Osteocyte (in vitro differentiated cells): ENCODE measurements around the gene HOMER1. TPM values are rescaled to one million over a fixed set of nuclear protein-coding genes. Genes with fewer than 3 reads are reported as not detected.
A peak's percentile ranks its signal among the peaks of the same experiment; 100 is the strongest.
"Not testable (repeated sequence)": the region's sequence is repeated elsewhere in the genome, so short reads cannot be mapped to it uniquely, and the experiment has no call there.

Experiments
- DNase-seq: peaks from one replicate; pipeline ENCODE4 v3.0.0; 2021; ENCODE audit warnings: mixed read lengths; ENCODE audit not compliant: unreplicated experiment; ENCODE audit errors: extremely low spot score
- H3K27ac Mint-ChIP-seq: one replicate; pipeline ENCODE4 v1.8.0; 2021; ENCODE audit warnings: mild to moderate bottlenecking, mixed read lengths; ENCODE audit not compliant: unreplicated experiment
- H3K27me3 Mint-ChIP-seq: one replicate; pipeline ENCODE4 v1.8.0; 2021; ENCODE audit warnings: mixed read lengths; ENCODE audit not compliant: unreplicated experiment
- H3K36me3 Mint-ChIP-seq: one replicate; pipeline ENCODE4 v1.8.0; 2021; ENCODE audit warnings: mixed read lengths; ENCODE audit not compliant: unreplicated experiment
- H3K4me1 Mint-ChIP-seq: one replicate; pipeline ENCODE4 v1.8.0; 2021; ENCODE audit warnings: mixed read lengths; ENCODE audit not compliant: unreplicated experiment
- H3K4me3 Mint-ChIP-seq: one replicate; pipeline ENCODE4 v1.8.0; 2021; ENCODE audit warnings: mild to moderate bottlenecking, moderate library complexity, mixed read lengths; ENCODE audit not compliant: unreplicated experiment
- H3K9me3 Mint-ChIP-seq: one replicate; pipeline ENCODE4 v1.8.0; 2021; ENCODE audit warnings: mixed read lengths; ENCODE audit not compliant: unreplicated experiment
- total RNA-seq: library from RNA; stranded (reverse); gene quantifications from 2 replicates; pipeline ENCODE4 v1.2.1, GENCODE V29; 2021
- TF ChIP-seq, protein P1 (sequence below): fragments of 200-600 bp; sonication (generic); IDR thresholded peaks from 2 replicates; pipeline ENCODE4 v1.5.0; 2021; ENCODE audit warnings: antibody characterized with exemption, mild to moderate bottlenecking, moderate library complexity

HOMER1 gene
- total RNA-seq, 1 donor from 2014 or later: 7.2 TPM

DNA sequence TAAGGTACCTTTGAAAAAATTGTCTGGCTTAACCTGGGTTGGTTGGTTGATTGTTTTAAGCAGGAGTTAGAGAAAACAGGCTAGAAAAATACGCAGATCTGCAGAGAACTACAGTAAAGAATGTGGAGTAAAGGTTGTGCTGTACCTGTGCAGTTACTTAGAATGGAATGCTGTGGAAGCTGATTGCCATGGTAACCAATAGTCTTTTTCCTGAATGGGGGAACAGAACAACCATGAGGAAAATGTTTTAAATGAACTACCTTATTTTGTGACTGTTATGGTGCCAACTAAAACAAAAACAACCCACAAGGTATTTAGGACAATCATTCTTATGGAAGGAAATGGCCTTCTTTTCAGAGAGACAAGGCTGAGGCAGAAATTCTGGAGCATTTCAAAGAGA lies 4.8 kb upstream of the HOMER1 start:
- Mint-ChIP-seq H3K27ac (no peak overlapping the region), H3K36me3 (no peaks in the 10 kb centered on the region), H3K4me3 (no peak overlapping the region), H3K9me3 (no peaks in the 10 kb centered on the region), H3K27me3 (peaks cover 3% of the 10 kb centered on the region), H3K4me1 (peaks cover 5% of the 10 kb centered on the region)
- TF ChIP-seq, protein P1, sequence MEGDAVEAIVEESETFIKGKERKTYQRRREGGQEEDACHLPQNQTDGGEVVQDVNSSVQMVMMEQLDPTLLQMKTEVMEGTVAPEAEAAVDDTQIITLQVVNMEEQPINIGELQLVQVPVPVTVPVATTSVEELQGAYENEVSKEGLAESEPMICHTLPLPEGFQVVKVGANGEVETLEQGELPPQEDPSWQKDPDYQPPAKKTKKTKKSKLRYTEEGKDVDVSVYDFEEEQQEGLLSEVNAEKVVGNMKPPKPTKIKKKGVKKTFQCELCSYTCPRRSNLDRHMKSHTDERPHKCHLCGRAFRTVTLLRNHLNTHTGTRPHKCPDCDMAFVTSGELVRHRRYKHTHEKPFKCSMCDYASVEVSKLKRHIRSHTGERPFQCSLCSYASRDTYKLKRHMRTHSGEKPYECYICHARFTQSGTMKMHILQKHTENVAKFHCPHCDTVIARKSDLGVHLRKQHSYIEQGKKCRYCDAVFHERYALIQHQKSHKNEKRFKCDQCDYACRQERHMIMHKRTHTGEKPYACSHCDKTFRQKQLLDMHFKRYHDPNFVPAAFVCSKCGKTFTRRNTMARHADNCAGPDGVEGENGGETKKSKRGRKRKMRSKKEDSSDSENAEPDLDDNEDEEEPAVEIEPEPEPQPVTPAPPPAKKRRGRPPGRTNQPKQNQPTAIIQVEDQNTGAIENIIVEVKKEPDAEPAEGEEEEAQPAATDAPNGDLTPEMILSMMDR: no peak
- no peak for DNase-seq

DNA sequence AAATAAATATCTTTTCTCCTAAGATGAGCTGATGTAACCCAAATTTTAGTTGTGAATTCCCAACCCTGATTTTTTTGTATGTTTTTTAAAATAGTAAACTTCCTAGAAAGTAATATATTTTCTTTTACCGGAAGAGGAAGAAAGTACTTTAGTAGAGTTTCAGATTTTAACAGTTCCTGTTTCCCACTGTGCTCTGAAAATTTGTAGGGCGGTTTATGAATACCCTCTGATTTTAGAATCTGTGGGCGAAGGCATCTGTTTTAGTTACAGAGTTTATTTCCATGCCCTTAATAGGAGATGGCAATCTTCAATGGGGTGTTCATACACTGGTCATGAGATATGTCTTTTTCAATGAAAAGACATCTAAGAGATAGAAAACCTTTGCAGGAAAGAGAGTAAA lies 3.7 kb upstream of the HOMER1 start:
- Mint-ChIP-seq H3K9me3 (no peaks in the 10 kb centered on the region), H3K36me3 (no peaks in the 10 kb centered on the region), H3K27me3 (peaks cover 3% of the 10 kb centered on the region), H3K4me3 (no peak overlapping the region), H3K27ac (no peak overlapping the region), H3K4me1 (peaks cover 5% of the 10 kb centered on the region)
- TF ChIP-seq, protein P1: no peak
- DNase-seq: no peak

DNA sequence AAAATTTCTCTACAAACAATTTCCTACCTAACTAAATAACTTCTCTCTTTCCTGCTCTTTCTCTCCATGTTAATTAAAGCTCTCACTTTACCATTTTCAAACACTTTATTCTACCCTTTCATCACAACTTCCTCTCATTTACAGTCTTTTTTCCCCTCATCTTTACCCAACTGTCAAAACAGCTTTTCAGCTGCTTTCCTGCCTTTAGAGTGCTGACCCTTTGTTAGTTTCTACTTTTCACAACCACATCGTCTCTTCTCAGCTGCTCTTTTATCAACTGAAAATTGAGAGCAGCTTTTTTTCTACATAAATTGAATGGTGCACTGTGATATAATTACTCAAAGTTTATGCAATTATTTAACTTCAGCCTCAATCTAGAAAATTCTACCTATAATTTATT lies 3.1 kb upstream of the HOMER1 start:
- Mint-ChIP-seq H3K4me1 (peaks cover 9% of the 10 kb centered on the region), H3K9me3 (no peaks in the 10 kb centered on the region), H3K27me3 (peaks cover 3% of the 10 kb centered on the region), H3K4me3 (no peak overlapping the region), H3K36me3 (no peaks in the 10 kb centered on the region), H3K27ac (no peak overlapping the region)
- TF ChIP-seq, protein P1: no peak
- DNase-seq: no peak

DNA sequence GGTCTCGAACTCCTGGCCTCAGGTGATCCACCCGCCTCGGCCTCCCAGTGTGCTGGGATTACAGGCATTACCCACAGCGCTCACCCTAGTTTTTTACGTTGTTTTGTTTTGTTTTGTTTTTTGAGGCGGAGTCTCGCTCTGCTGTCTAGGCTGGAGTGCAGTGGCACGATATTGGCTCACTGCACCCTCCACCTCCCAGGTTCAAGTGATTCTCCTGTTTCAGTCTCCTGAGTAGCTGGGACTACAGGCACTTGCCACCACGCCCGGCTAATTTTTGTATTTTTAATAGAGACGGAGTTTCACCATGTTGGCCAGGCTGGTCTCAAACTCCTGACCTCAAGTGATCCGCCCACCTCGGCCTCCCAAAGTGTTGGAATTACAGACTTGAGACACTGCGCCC lies 2.4 kb upstream of the HOMER1 start:
- DNase-seq, H3K9me3 Mint-ChIP-seq, H3K27ac Mint-ChIP-seq, H3K27me3 Mint-ChIP-seq, H3K36me3 Mint-ChIP-seq: not testable (repeated sequence)
- H3K4me1 Mint-ChIP-seq: peaks cover 15% of the 10 kb centered on the region
- peak overlapping the region; percentile 6 for H3K4me3 Mint-ChIP-seq

DNA sequence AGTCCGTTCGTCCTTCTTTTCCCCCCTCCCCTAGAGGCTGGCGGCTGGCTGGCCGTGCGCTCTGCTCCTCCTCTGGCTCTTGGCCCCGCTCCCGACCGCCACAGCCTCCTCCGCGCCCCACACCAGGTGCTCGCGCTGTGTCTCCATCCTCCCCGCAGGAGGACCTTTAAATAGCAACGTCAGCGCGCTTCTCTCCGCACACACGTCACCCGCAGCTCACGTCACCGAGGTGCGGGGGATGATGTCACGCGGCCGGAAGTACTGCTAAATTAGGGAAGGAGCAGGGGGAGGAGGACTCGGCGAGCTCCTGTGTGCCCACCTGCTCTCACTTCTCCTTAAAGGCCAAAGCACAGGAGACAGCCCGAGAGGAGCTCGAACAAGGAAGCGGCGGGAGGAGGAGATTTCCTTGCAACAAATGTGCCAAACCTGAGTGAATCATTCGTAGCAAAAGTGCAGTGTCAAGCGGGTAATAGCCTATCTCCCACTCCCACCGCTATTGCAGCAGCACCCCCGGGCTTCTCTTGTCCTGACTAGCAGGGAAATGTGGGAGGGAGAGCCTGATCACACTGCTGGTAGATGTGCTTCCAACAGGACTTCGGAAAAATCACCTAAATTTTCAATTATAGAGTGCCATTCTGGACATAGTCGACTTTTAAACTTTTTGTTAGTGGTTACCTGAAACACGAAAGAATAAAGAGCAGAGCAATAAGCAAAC lies 614 bp upstream of the HOMER1 start:
- peak overlapping the region; percentile 96 for H3K4me3 Mint-ChIP-seq
- peak; percentile 94 for DNase-seq
- no peaks in the 10 kb centered on the region for H3K36me3 Mint-ChIP-seq
- peaks cover 3% of the 10 kb centered on the region for H3K27me3 Mint-ChIP-seq
- peaks cover 28% of the 10 kb centered on the region for H3K4me1 Mint-ChIP-seq
- peak overlapping the region; percentile 98 for H3K27ac Mint-ChIP-seq
- TF ChIP-seq, protein P1: no peak
- H3K9me3 Mint-ChIP-seq: no peaks in the 10 kb centered on the region
